Measurements from ENCODE around the gene PRSS33.

The PRSS33 gene

DNA sequence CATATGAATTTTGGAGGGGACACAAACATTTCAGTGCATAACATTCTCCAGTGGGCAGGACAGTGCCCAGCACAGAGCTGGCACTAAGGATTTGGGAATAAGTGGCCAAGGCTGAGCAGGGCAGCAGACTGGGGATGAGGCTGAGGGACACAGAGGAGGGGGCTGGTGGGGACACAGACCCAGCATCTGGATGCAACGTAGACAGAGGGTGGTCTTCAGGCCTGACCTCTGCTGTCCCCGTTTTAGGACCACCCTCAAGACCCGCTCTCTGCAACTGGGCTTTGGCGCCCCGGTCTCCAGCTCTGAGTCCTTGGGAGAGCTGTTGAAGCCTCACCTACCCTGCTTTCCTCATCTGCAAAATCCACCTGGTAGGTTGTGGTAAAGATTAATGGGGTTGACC lies 3.3 kb upstream of the PRSS33 start:
- Histone ChIP-seq H3K4me1 (ENCODE audit: control insufficient read depth, low read depth, low read length) (no peaks in the 10 kb centered on the region), H3K4ac (ENCODE audit: low read depth, low read length) (no peak overlapping the region), H3K56ac (ENCODE audit: low read length) (no peak overlapping the region), H3K79me1 (ENCODE audit: low read length) (no peaks in the 10 kb centered on the region), H4K5ac (ENCODE audit: low read length) (no peak overlapping the region), H2BK5ac (ENCODE audit: low read length) (no peak overlapping the region), H3K27ac (ENCODE audit: low read depth, low read length) (no peak overlapping the region), H2AK5ac (ENCODE audit: low read length) (no peak overlapping the region), H3K23ac (ENCODE audit: low read length) (no peak overlapping the region), H3K27me3 (ENCODE audit: insufficient read depth, low read length, poor library complexity) (no peaks in the 10 kb centered on the region), H3K18ac (ENCODE audit: low read length) (no peak overlapping the region), H3K4me2 (ENCODE audit: low read length) (no peak overlapping the region), H2BK15ac (replicated peaks; ENCODE audit: low read depth) (no peak overlapping the region), H4K8ac (ENCODE audit: low read depth, low read length) (no peak overlapping the region), H3K36me3 (ENCODE audit: control insufficient read depth, insufficient read depth, low read length) (no peaks in the 10 kb centered on the region), H3K9ac (ENCODE audit: low read length) (no peak overlapping the region), H3K79me2 (ENCODE audit: control insufficient read depth, insufficient read depth, low read length) (no peaks in the 10 kb centered on the region), H3K4me3 (ENCODE audit: low read length) (no peak overlapping the region), H2BK120ac (ENCODE audit: low read depth, low read length) (no peak overlapping the region)
- no CpG with 5 or more reads among the region's 5 CpGs for WGBS (ENCODE audit: extremely low coverage, insufficient coverage, low lambda C conversion rate)
- no peak for DNase-seq

GRCh38 chr16:2787961-2788360 lies 601 bp upstream of the PRSS33 start:
- Histone ChIP-seq H3K23ac (ENCODE audit: low read length) (no peak overlapping the region), H3K4me1 (ENCODE audit: control insufficient read depth, low read depth, low read length) (no peaks in the 10 kb centered on the region), H3K18ac (ENCODE audit: low read length) (no peak overlapping the region), H3K27me3 (ENCODE audit: insufficient read depth, low read length, poor library complexity) (no peaks in the 10 kb centered on the region), H3K4me2 (ENCODE audit: low read length) (no peak overlapping the region), H2BK120ac (ENCODE audit: low read depth, low read length) (no peak overlapping the region), H3K27ac (ENCODE audit: low read depth, low read length) (no peak overlapping the region), H2BK15ac (replicated peaks; ENCODE audit: low read depth) (no peak overlapping the region), H2BK5ac (ENCODE audit: low read length) (no peak overlapping the region), H3K36me3 (ENCODE audit: control insufficient read depth, insufficient read depth, low read length) (no peaks in the 10 kb centered on the region), H2AK5ac (ENCODE audit: low read length) (no peak overlapping the region), H3K56ac (ENCODE audit: low read length) (no peak overlapping the region), H3K9ac (ENCODE audit: low read length) (no peak overlapping the region), H4K8ac (ENCODE audit: low read depth, low read length) (no peak overlapping the region), H3K4me3 (ENCODE audit: low read length) (no peak overlapping the region), H3K79me2 (ENCODE audit: control insufficient read depth, insufficient read depth, low read length) (no peaks in the 10 kb centered on the region), H4K5ac (ENCODE audit: low read length) (no peak overlapping the region), H3K4ac (ENCODE audit: low read depth, low read length) (no peak overlapping the region), H3K79me1 (ENCODE audit: low read length) (no peaks in the 10 kb centered on the region)
- no peak for DNase-seq
- WGBS (ENCODE audit: extremely low coverage, insufficient coverage, low lambda C conversion rate): no CpG with 5 or more reads among the region's 7 CpGs

GRCh38 chr16:2786826-2787151 lies 571 bp downstream of the PRSS33 start:
- no peak overlapping the region for H2AK5ac ChIP-seq (ENCODE audit: low read length)
- no peak overlapping the region for H3K18ac ChIP-seq (ENCODE audit: low read length)
- no peaks in the 10 kb centered on the region for H3K79me2 ChIP-seq (ENCODE audit: control insufficient read depth, insufficient read depth, low read length)
- no peak overlapping the region for H3K4ac ChIP-seq (ENCODE audit: low read depth, low read length)
- DNase-seq: no peak
- H3K4me2 ChIP-seq (ENCODE audit: low read length): no peak overlapping the region
- no peak overlapping the region for H4K8ac ChIP-seq (ENCODE audit: low read depth, low read length)
- no peak overlapping the region for H3K9ac ChIP-seq (ENCODE audit: low read length)
- H2BK120ac ChIP-seq (ENCODE audit: low read depth, low read length): no peak overlapping the region
- 100% methylated on average over 2 of the region's 3 CpGs for WGBS (ENCODE audit: extremely low coverage, insufficient coverage, low lambda C conversion rate)
- no peaks in the 10 kb centered on the region for H3K36me3 ChIP-seq (ENCODE audit: control insufficient read depth, insufficient read depth, low read length)
- H3K27me3 ChIP-seq (ENCODE audit: insufficient read depth, low read length, poor library complexity): no peaks in the 10 kb centered on the region
- no peaks in the 10 kb centered on the region for H3K4me1 ChIP-seq (ENCODE audit: control insufficient read depth, low read depth, low read length)
- no peak overlapping the region for H2BK5ac ChIP-seq (ENCODE audit: low read length)
- H3K23ac ChIP-seq (ENCODE audit: low read length): no peak overlapping the region
- H3K56ac ChIP-seq (ENCODE audit: low read length): no peak overlapping the region
- H3K4me3 ChIP-seq (ENCODE audit: low read length): no peak overlapping the region
- no peaks in the 10 kb centered on the region for H3K79me1 ChIP-seq (ENCODE audit: low read length)
- no peak overlapping the region for H2BK15ac ChIP-seq (replicated peaks; ENCODE audit: low read depth)
- no peak overlapping the region for H4K5ac ChIP-seq (ENCODE audit: low read length)
- no peak overlapping the region for H3K27ac ChIP-seq (ENCODE audit: low read depth, low read length)

DNA sequence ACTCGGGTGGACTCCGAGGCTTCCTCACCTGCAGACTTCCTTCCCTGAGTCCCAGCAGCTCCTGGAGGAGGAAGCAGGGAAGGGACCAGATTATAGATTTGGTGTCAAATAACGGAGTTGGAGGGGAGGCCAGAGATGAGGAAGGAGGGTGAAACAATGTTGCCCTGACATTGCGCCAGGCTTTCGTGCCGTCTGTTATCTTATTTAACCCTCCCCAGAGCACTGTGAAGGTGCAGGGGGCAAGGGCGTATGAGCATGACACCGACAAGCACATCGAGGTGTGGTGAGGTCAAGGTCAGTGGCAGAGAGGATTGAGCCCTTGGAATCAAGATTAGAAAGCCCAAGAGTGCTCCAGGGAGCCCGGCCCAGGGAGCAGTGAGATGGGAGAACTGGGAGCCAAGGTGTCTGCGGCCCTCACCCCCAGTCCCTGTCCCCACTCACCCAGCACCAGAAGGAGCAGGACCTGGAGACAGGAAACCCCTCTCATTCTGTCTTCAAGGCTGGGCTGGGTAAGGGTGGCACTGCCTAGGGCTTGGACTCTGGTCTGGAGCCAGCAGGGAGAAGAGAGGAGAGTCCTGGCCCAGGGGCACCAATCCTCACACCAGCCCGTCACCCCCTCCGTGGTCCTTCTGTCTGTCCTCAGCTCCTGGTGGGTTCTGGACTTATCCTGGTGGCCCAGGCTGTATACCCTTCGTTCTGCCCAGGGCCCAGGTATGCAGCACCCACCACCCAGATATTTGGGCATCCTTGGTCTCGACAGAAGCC lies 1.1 kb downstream of the PRSS33 start:
- Histone ChIP-seq H3K79me1 (ENCODE audit: low read length) (no peaks in the 10 kb centered on the region), H3K4me2 (ENCODE audit: low read length) (no peak overlapping the region), H3K79me2 (ENCODE audit: control insufficient read depth, insufficient read depth, low read length) (no peaks in the 10 kb centered on the region), H3K4me3 (ENCODE audit: low read length) (no peak overlapping the region), H3K27me3 (ENCODE audit: insufficient read depth, low read length, poor library complexity) (no peaks in the 10 kb centered on the region), H3K23ac (ENCODE audit: low read length) (no peak overlapping the region), H4K5ac (ENCODE audit: low read length) (no peak overlapping the region), H2BK120ac (ENCODE audit: low read depth, low read length) (no peak overlapping the region), H3K4me1 (ENCODE audit: control insufficient read depth, low read depth, low read length) (no peaks in the 10 kb centered on the region), H3K18ac (ENCODE audit: low read length) (no peak overlapping the region), H2AK5ac (ENCODE audit: low read length) (no peak overlapping the region), H3K27ac (ENCODE audit: low read depth, low read length) (no peak overlapping the region), H3K56ac (ENCODE audit: low read length) (no peak overlapping the region), H3K4ac (ENCODE audit: low read depth, low read length) (no peak overlapping the region), H2BK15ac (replicated peaks; ENCODE audit: low read depth) (no peak overlapping the region), H3K9ac (ENCODE audit: low read length) (no peak overlapping the region), H2BK5ac (ENCODE audit: low read length) (no peak overlapping the region), H3K36me3 (ENCODE audit: control insufficient read depth, insufficient read depth, low read length) (no peaks in the 10 kb centered on the region), H4K8ac (ENCODE audit: low read depth, low read length) (no peak overlapping the region)
- no CpG with 5 or more reads among the region's 15 CpGs for WGBS (ENCODE audit: extremely low coverage, insufficient coverage, low lambda C conversion rate)
- DNase-seq: no peak

DNA sequence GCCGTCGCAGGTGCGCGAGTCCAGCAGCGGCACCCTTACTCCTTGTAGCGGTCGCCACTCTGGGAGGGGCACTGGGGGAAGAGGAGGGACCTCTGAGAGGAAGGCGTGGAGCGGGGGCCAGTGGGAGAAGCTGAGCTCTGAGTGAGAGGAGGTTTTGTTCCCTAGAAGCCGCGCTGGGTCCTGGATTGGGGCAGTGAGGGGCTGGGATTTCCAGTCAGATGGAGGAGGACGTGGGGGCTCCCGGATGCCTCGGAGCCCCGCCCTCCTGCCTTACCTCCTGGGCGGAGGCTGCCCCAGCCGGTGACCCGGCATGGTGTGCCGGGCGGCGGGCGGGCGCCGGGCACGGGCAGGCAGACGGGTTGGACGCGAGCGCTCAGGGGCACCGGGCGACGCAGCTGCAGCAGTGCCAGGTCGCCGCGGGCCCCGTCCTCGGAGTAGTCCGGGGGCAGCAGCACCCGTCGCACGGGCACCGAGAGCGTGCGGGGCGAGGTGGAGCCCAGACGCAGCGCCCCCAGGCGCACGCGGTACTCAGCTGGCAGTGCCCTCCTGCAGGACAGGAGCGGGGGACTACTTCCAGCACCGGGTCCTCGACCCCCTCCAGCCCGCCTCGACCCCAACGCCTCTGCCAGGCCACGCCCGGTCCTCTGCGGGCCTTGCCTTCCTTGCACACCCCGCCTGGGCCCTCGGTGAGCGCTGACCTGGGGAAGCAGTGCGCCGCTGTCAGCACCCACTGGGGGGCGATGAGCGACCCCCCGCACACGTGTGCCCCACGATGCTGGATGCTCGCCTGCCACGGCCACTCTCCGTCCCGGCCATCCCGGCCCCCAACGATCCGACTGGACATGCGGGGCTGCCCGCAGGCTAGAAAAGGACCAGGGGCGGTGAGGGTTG lies 2.0 kb downstream of the PRSS33 start:
- Histone ChIP-seq H4K8ac (ENCODE audit: low read depth, low read length) (no peak overlapping the region), H3K4me2 (ENCODE audit: low read length) (no peak overlapping the region), H3K56ac (ENCODE audit: low read length) (no peak overlapping the region), H2BK5ac (ENCODE audit: low read length) (no peak overlapping the region), H3K27ac (ENCODE audit: low read depth, low read length) (no peak overlapping the region), H3K36me3 (ENCODE audit: control insufficient read depth, insufficient read depth, low read length) (no peaks in the 10 kb centered on the region), H3K79me2 (ENCODE audit: control insufficient read depth, insufficient read depth, low read length) (no peaks in the 10 kb centered on the region), H4K5ac (ENCODE audit: low read length) (no peak overlapping the region), H3K79me1 (ENCODE audit: low read length) (no peaks in the 10 kb centered on the region), H3K18ac (ENCODE audit: low read length) (no peak overlapping the region), H2BK120ac (ENCODE audit: low read depth, low read length) (no peak overlapping the region), H3K27me3 (ENCODE audit: insufficient read depth, low read length, poor library complexity) (no peaks in the 10 kb centered on the region), H3K4ac (ENCODE audit: low read depth, low read length) (no peak overlapping the region), H3K23ac (ENCODE audit: low read length) (no peak overlapping the region), H2BK15ac (replicated peaks; ENCODE audit: low read depth) (no peak overlapping the region), H3K9ac (ENCODE audit: low read length) (no peak overlapping the region), H3K4me3 (ENCODE audit: low read length) (no peak overlapping the region), H2AK5ac (ENCODE audit: low read length) (no peak overlapping the region), H3K4me1 (ENCODE audit: control insufficient read depth, low read depth, low read length) (no peaks in the 10 kb centered on the region)
- no peak for DNase-seq
- WGBS (ENCODE audit: extremely low coverage, insufficient coverage, low lambda C conversion rate): no CpG with 5 or more reads among the region's 79 CpGs
